Mesendoderm (in vitro differentiated cells): Measurements from ENCODE around the gene IFNK.

ENCODE experiments used
- DNase-seq: peaks from one replicate; pipeline ENCODE4 v3.0.0; 2013
- H2AK5ac ChIP-seq: 2 replicates; pipeline ENCODE4 v1.6.1; 2013; ENCODE audit warnings: low read length, inconsistent platforms
- H2BK120ac ChIP-seq: 2 replicates; pipeline ENCODE4 v1.6.1; 2013; ENCODE audit warnings: low read depth, mild to moderate bottlenecking, low read length, moderate library complexity, mixed read lengths
- H2BK15ac ChIP-seq: replicated peaks from 2 replicates; pipeline ENCODE4 v1.6.1; 2013; ENCODE audit warnings: low read depth, mild to moderate bottlenecking, moderate library complexity
- H2BK5ac ChIP-seq: 2 replicates; pipeline ENCODE4 v1.6.1; 2013; ENCODE audit warnings: low read length, inconsistent platforms
- H3K18ac ChIP-seq: 2 replicates; pipeline ENCODE4 v1.6.1; 2013; ENCODE audit warnings: mild to moderate bottlenecking, low read length, mixed read lengths
- H3K23ac ChIP-seq: one replicate; pipeline ENCODE4 v1.6.1; 2013; ENCODE audit warnings: low read length
- H3K27ac ChIP-seq: 2 replicates; pipeline ENCODE4 v1.5.1; 2013; ENCODE audit warnings: low read depth, mild to moderate bottlenecking, inconsistent platforms, low read length, moderate library complexity
- H3K27me3 ChIP-seq: 2 replicates; pipeline ENCODE4 v1.6.1; 2013; ENCODE audit warnings: low read length, control low read depth, mild to moderate bottlenecking, inconsistent platforms; ENCODE audit not compliant: insufficient read depth, poor library complexity
- H3K36me3 ChIP-seq: 2 replicates; pipeline ENCODE4 v1.6.1; 2013; ENCODE audit warnings: low read length, inconsistent platforms; ENCODE audit not compliant: control insufficient read depth, insufficient read depth
- H3K4ac ChIP-seq: one replicate; pipeline ENCODE4 v1.6.1; 2013; ENCODE audit warnings: low read depth, mild to moderate bottlenecking, low read length, moderate library complexity
- H3K4me1 ChIP-seq: 2 replicates; pipeline ENCODE4 v1.6.1; 2013; ENCODE audit warnings: low read depth, low read length, inconsistent platforms; ENCODE audit not compliant: control insufficient read depth
- H3K4me2 ChIP-seq: 2 replicates; pipeline ENCODE4 v1.6.1; 2013; ENCODE audit warnings: low read length
- H3K4me3 ChIP-seq: 2 replicates; pipeline ENCODE4 v1.5.1; 2013; ENCODE audit warnings: mild to moderate bottlenecking, low read length
- H3K56ac ChIP-seq: one replicate; pipeline ENCODE4 v1.6.1; 2013; ENCODE audit warnings: low read length
- H3K79me1 ChIP-seq: 2 replicates; pipeline ENCODE4 v1.6.1; 2013; ENCODE audit warnings: low read length, inconsistent platforms
- H3K79me2 ChIP-seq: 2 replicates; pipeline ENCODE4 v1.6.1; 2013; ENCODE audit warnings: mild to moderate bottlenecking, low read length; ENCODE audit not compliant: control insufficient read depth, insufficient read depth
- H3K9ac ChIP-seq: 2 replicates; pipeline ENCODE4 v1.6.1; 2013; ENCODE audit warnings: low read length, inconsistent platforms
- H4K5ac ChIP-seq: one replicate; pipeline ENCODE4 v1.6.1; 2013; ENCODE audit warnings: low read length
- H4K8ac ChIP-seq: one replicate; pipeline ENCODE4 v1.6.1; 2013; ENCODE audit warnings: low read depth, mild to moderate bottlenecking, control low read depth, low read length, moderate library complexity
- WGBS: extraction: QIAGEN DNeasy Blood & Tissue Kit; methylation state at CpG from one replicate; pipeline ENCODE4 v1.1.7; 2013; ENCODE audit warnings: low lambda C conversion rate, missing lambda C conversion rate; ENCODE audit not compliant: insufficient coverage; ENCODE audit errors: extremely low coverage; 5-methylcytosine and 5-hydroxymethylcytosine counted together

Gene IFNK

DNA sequence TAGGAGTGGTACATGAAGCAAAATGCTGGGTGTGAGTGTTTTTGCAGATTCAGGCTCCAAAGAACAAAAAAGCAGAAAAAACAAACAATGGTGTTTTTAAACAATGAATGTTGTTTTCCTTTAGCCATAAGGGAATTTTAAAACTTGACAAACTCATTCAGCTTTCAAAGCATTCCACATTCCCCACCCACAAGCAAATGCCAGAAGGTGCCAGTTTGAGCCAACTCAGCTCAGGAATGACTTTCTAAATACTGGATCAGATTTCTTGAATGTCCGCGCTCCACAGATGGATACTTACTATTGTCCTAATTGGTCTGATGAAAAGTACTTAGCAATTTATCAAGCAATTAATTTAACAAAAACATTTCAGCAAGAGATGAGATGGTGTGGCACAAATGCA lies 18.4 kb downstream of the IFNK start:
- no peak for DNase-seq
- Histone ChIP-seq H3K36me3 (no peaks in the 10 kb centered on the region), H2BK5ac (no peak overlapping the region), H3K23ac (no peak overlapping the region), H3K79me1 (no peaks in the 10 kb centered on the region), H4K5ac (no peak overlapping the region), H2BK120ac (no peak overlapping the region), H3K27ac (no peak overlapping the region), H3K79me2 (no peaks in the 10 kb centered on the region), H3K4me1 (no peaks in the 10 kb centered on the region), H2AK5ac (no peak overlapping the region), H2BK15ac (no peak overlapping the region), H3K56ac (no peak overlapping the region), H3K27me3 (no peaks in the 10 kb centered on the region), H3K4ac (no peak overlapping the region), H3K18ac (no peak overlapping the region), H4K8ac (no peak overlapping the region), H3K4me3 (no peak overlapping the region), H3K9ac (no peak overlapping the region), H3K4me2 (no peak overlapping the region)
- WGBS, result no CpG with 5 or more reads among the region's 2 CpGs

DNA sequence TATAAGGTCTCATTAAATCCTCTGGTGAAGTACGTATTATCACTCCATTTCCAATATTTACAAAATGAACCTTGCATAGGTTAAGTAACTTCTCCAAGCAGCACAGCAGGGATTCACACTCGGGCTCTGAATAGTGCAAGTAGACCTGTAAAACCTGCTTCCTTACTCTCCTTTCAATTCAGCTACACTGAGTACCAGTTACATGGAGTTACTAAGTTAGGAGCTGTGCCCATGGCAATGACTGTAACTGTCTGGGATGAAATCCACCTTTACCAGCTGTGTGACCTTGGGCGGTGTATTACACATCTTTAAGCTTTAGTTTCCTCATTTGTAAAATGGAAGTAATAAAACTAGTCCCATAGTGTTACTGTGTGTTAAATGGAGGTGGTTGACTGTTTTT lies 21.4 kb downstream of the IFNK start:
- Histone ChIP-seq H3K9ac (no peak overlapping the region), H3K4me2 (no peak overlapping the region), H3K23ac (no peak overlapping the region), H4K8ac (no peak overlapping the region), H4K5ac (no peak overlapping the region), H3K79me2 (no peaks in the 10 kb centered on the region), H3K4me1 (no peaks in the 10 kb centered on the region), H3K79me1 (no peaks in the 10 kb centered on the region), H3K4me3 (no peak overlapping the region), H2AK5ac (no peak overlapping the region), H3K27ac (no peak overlapping the region), H2BK15ac (no peak overlapping the region), H2BK120ac (no peak overlapping the region), H3K56ac (no peak overlapping the region), H3K4ac (no peak overlapping the region), H3K36me3 (no peaks in the 10 kb centered on the region), H3K27me3 (no peaks in the 10 kb centered on the region), H3K18ac (no peak overlapping the region), H2BK5ac (no peak overlapping the region)
- no CpG with 5 or more reads among the region's 3 CpGs for WGBS
- DNase-seq, result no peak

DNA sequence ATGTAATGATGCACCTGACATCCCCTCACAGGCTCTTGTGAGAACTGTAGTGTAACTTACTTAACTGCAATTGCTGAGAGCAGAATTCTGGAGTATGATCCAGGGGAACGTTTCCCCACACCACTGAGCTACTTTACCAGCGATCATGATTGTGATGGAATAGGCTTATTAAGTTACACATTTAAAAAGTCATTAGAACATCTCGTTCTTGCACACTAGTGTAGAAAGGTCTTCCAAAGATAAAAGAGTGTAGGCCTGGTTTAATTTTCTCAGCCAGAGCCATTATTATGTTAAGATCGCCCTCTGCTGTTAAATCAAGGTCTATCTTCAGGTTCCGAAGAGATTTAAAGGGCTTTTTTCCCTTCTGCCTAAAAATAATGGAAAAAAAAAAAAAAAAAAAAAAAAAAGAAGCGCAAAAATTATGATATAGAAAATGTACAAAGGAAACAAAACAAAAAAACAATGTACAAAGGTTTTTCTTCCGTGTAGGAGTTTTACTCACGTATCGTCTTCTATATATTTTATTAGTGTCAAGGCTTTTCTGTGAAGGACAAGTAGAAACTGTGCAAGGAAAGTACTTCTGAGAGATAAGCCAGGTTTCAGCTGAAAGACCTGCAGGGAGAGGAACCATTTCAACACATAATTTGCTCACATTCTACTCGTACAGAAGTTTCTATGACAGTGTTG lies 24.1 kb downstream of the IFNK start:
- H3K36me3 ChIP-seq, result no peaks in the 10 kb centered on the region

DNA sequence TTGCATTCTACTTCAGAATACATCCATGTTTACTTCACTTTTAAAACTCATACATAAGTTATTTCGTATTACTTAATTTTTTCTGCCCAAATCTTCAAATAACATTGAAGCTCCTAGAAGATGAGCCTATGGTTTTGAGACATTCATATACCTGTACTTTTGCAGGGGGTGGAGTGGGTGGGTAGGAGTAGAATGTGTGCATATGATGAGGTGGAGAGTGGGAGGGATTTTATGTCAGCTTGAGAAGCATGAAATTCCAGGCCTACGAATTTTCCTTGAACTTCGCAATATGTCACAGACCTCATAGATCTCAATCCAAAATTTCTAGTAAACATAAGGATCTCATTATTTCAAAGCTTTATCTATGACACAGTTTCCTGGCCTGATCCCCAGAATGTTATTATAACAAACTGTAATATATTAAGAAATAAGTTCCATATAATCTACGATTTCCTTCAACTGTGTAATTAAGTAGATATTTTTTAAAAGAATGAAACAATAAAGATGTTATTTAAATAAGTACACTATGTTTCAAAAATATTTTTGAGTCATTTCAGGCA lies 25.2 kb downstream of the IFNK start:
- Histone ChIP-seq H4K5ac (no peak overlapping the region), H3K27me3 (no peaks in the 10 kb centered on the region), H2BK5ac (no peak overlapping the region), H3K9ac (no peak overlapping the region), H3K79me1 (no peaks in the 10 kb centered on the region), H2AK5ac (no peak overlapping the region), H3K4me1 (no peaks in the 10 kb centered on the region), H3K79me2 (no peaks in the 10 kb centered on the region), H4K8ac (no peak overlapping the region), H3K56ac (no peak overlapping the region), H3K4me2 (no peak overlapping the region), H3K4ac (no peak overlapping the region), H3K23ac (no peak overlapping the region), H2BK120ac (no peak overlapping the region), H3K4me3 (no peak overlapping the region), H3K36me3 (no peaks in the 10 kb centered on the region), H3K18ac (no peak overlapping the region), H3K27ac (no peak overlapping the region), H2BK15ac (no peak overlapping the region)
- DNase-seq, result no peak
- no CpG with 5 or more reads among the region's 4 CpGs for WGBS

More for the DNA sequence above, 24.1 kb downstream of the IFNK start:
- H3K18ac ChIP-seq, result no peak overlapping the region
- H3K27me3 ChIP-seq, result no peaks in the 10 kb centered on the region
- no peak overlapping the region for H4K8ac ChIP-seq
- no peak overlapping the region for H3K4ac ChIP-seq
- no peak overlapping the region for H4K5ac ChIP-seq
- no peak overlapping the region for H3K4me2 ChIP-seq
- no peak overlapping the region for H2BK5ac ChIP-seq
- H3K79me1 ChIP-seq, result no peaks in the 10 kb centered on the region
- no peaks in the 10 kb centered on the region for H3K79me2 ChIP-seq
- H3K23ac ChIP-seq, result no peak overlapping the region
- H3K9ac ChIP-seq, result no peak overlapping the region
- no peak overlapping the region for H2BK15ac ChIP-seq
- no CpG with 5 or more reads among the region's 10 CpGs for WGBS
- H2AK5ac ChIP-seq, result no peak overlapping the region
- H3K4me1 ChIP-seq, result no peaks in the 10 kb centered on the region
- no peak overlapping the region for H2BK120ac ChIP-seq
- H3K27ac ChIP-seq, result no peak overlapping the region
- peak; percentile 45 for DNase-seq
- H3K56ac ChIP-seq, result no peak overlapping the region
- H3K4me3 ChIP-seq, result no peak overlapping the region

DNA sequence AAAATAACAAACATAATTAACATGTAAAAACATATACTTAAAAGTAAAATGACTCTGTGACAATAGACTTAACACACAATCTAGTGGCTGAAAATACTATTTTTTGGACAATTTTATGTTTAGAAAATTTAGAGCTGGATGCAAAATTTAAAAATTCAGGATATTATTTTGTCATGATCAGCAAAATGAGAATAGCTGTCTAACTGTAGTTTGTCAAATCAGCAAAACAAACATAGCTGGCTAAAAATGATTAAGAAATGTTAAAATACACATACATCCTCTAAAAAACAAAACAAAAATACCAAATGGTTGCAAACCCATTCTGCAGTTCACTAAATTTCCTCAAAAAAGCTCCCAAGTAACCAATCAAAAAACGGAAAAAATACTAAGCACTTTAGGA lies 30.6 kb downstream of the IFNK start:
- Histone ChIP-seq H3K56ac (no peak overlapping the region), H2BK120ac (no peak overlapping the region), H3K9ac (no peak overlapping the region), H3K4me3 (no peak overlapping the region), H3K4ac (no peak overlapping the region), H2BK5ac (no peak overlapping the region), H3K36me3 (no peaks in the 10 kb centered on the region), H3K4me2 (no peak overlapping the region), H3K23ac (no peak overlapping the region), H3K4me1 (no peaks in the 10 kb centered on the region), H2BK15ac (no peak overlapping the region), H2AK5ac (no peak overlapping the region), H4K8ac (no peak overlapping the region), H3K27ac (no peak overlapping the region), H3K18ac (no peak overlapping the region), H3K27me3 (no peaks in the 10 kb centered on the region), H3K79me2 (no peaks in the 10 kb centered on the region), H4K5ac (no peak overlapping the region), H3K79me1 (no peaks in the 10 kb centered on the region)
- WGBS, result no CpG with 5 or more reads among the region's 1 CpG
- DNase-seq, result no peak

DNA sequence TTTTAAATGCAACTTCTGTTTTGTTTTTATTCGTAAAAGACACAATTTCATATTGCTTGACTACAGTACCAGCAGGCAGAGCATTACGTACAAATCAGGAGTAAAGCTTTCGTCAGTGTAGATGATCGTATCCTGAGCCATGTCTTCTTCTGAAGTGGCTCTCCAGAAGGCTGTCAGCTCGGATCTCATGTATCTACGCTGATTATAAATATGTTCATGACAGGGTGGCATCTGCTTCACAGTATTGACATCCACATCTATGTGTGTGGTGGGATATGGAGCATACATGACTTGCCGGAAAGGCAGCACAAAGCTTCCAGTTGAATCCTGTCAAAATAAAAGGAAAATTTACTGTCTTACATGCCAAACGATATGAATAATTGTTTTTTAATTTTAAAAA lies 32.4 kb downstream of the IFNK start:
- Histone ChIP-seq H3K4me3 (no peak overlapping the region), H4K5ac (no peak overlapping the region), H3K4me1 (no peaks in the 10 kb centered on the region), H3K27ac (no peak overlapping the region), H3K79me2 (no peaks in the 10 kb centered on the region), H4K8ac (no peak overlapping the region), H2BK120ac (no peak overlapping the region), H3K56ac (no peak overlapping the region), H2AK5ac (no peak overlapping the region), H3K18ac (no peak overlapping the region), H2BK15ac (no peak overlapping the region), H3K23ac (no peak overlapping the region), H3K4ac (no peak overlapping the region), H3K36me3 (no peaks in the 10 kb centered on the region), H2BK5ac (no peak overlapping the region), H3K27me3 (no peaks in the 10 kb centered on the region), H3K79me1 (no peaks in the 10 kb centered on the region), H3K4me2 (no peak overlapping the region), H3K9ac (no peak overlapping the region)
- no CpG with 5 or more reads among the region's 8 CpGs for WGBS
- no peak for DNase-seq
